ENCODE data around the gene CD300E. TPM values are rescaled to one million over a fixed set of nuclear protein-coding genes. Genes with fewer than 3 reads are reported as not detected.

CD300E gene
- total and polyA plus RNA-seq, 8 donors: 0.14 to 1.3 (median 0.27) TPM; not detected in 1

DNA sequence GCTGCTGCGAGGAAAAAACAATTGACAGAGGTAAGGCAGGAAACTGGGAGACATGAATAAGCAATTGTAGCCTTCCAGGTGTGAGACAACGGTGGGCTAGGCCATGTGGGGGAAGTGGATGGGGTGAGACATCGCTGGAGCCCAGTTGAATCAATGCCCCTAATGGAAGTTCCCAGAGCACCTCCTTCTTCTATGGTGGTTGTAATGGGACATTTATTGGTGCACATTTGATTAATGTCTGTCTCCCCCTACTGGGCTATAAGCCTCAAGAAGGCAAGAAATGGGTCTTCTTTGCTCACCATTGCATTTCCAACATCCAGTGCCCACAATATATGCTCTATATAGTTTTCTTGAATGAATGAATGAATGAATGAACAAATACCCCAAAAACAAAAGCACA, 22.7 kb upstream of the CD300E start:
- Histone ChIP-seq H3K4me1 (no peaks in the 10 kb centered on the region), H3K9me3 (no peaks in the 10 kb centered on the region), H3K4me3 (no peak overlapping the region), H3K36me3 (no peaks in the 10 kb centered on the region), H3K27me3 (no peaks in the 10 kb centered on the region), H3K27ac (no peak overlapping the region)
- DNase-seq (no peak), FAIRE-seq (no peak), ATAC-seq (peak in 1 of 4 donors; percentile 41)
- intact Hi-C loops (cut with DNase I): no loop called here
- TF ChIP-seq, protein P1, sequence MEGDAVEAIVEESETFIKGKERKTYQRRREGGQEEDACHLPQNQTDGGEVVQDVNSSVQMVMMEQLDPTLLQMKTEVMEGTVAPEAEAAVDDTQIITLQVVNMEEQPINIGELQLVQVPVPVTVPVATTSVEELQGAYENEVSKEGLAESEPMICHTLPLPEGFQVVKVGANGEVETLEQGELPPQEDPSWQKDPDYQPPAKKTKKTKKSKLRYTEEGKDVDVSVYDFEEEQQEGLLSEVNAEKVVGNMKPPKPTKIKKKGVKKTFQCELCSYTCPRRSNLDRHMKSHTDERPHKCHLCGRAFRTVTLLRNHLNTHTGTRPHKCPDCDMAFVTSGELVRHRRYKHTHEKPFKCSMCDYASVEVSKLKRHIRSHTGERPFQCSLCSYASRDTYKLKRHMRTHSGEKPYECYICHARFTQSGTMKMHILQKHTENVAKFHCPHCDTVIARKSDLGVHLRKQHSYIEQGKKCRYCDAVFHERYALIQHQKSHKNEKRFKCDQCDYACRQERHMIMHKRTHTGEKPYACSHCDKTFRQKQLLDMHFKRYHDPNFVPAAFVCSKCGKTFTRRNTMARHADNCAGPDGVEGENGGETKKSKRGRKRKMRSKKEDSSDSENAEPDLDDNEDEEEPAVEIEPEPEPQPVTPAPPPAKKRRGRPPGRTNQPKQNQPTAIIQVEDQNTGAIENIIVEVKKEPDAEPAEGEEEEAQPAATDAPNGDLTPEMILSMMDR (IDR thresholded peaks at IDR 0.05): no peak
- 57 to 68% methylated on average over 3 of the region's 3 CpGs for WGBS, 2 donors

DNA sequence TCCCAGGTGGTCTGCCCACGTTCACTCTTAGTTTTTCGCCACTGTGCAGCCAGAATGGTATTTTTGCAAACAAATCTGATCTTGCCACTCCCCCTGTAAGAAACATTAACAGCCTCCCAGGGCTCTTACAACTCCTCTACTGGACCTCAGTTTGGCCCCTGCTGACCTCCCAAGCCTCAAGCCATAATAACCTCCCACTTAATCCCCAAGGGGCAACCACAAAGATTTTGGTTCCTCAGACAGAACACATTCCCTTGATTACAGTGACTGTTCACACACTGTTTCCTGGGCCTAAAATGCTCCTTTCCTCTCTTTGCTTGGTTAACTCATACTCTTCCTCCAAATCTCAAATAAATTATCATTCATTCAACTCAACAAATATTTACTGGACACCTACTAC, 21.5 kb upstream of the CD300E start:
- H3K27me3 ChIP-seq: no peaks in the 10 kb centered on the region
- no peak overlapping the region for H3K4me3 ChIP-seq
- TF ChIP-seq, protein P1 (IDR thresholded peaks at IDR 0.05): no peak
- 51 to 63% methylated on average over 2 of the region's 2 CpGs for WGBS, 2 donors
- ATAC-seq: no peak
- intact Hi-C loops (cut with DNase I): no loop called here
- FAIRE-seq: no peak
- no peaks in the 10 kb centered on the region for H3K9me3 ChIP-seq
- no peaks in the 10 kb centered on the region for H3K4me1 ChIP-seq
- no peak for DNase-seq
- no peaks in the 10 kb centered on the region for H3K36me3 ChIP-seq
- H3K27ac ChIP-seq: no peak overlapping the region

DNA sequence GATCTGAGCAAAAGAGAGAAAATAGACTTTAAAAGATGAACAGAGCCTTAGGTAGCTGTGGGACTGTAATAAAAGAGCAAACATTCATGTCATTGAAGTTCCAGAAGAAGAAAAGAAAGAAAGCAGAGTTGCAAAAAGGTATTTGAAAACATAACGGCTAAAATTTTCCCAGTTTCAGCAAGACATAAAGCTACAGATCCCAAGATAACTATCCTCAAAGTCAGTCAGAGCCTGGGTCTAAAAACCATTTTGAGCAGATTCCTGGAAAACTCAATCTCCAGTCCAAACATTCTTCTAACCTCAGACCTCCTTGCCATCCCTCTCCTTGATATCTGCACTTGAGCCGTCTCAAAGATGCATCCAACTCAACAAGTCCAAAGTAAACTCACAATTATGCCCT, 20.9 kb upstream of the CD300E start:
- H3K9me3 ChIP-seq: no peaks in the 10 kb centered on the region
- no peaks in the 10 kb centered on the region for H3K4me1 ChIP-seq
- intact Hi-C loops (cut with DNase I): no loop called here
- no peak overlapping the region for H3K4me3 ChIP-seq
- no peak for DNase-seq
- TF ChIP-seq, protein P1 (IDR thresholded peaks at IDR 0.05): no peak
- FAIRE-seq: no peak
- H3K27me3 ChIP-seq: no peaks in the 10 kb centered on the region
- no peaks in the 10 kb centered on the region for H3K36me3 ChIP-seq
- no peak overlapping the region for H3K27ac ChIP-seq
- 66 to 82% methylated on average over 2 of the region's 2 CpGs for WGBS, 2 donors
- ATAC-seq: no peak

DNA sequence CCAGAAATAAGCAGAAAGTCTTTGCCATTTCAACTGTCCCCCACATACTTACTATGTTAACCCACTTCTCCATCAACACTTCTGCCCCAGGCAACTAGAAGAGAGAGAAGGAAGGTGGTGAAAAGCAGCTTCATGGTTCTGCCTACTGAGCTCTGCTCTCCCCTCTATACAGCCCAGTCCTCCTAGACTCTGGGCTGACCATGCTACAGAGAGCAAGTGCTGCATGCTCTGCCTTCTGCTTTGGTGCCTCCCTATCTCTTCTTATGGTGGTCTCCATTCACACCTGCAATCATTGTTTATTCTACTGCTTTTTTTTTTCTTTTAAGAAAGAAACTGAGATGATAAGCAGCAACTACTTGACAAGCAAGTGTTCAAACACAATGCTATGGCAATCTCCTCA, 20.3 kb upstream of the CD300E start:
- Histone ChIP-seq H3K27me3 (no peaks in the 10 kb centered on the region), H3K4me1 (no peaks in the 10 kb centered on the region), H3K27ac (no peak overlapping the region), H3K9me3 (no peaks in the 10 kb centered on the region), H3K4me3 (no peak overlapping the region), H3K36me3 (no peaks in the 10 kb centered on the region)
- DNase-seq (no peak), FAIRE-seq (no peak), ATAC-seq (no peak)
- intact Hi-C loops (cut with DNase I): no loop called here
- TF ChIP-seq, protein P1 (IDR thresholded peaks at IDR 0.05): no peak

DNA sequence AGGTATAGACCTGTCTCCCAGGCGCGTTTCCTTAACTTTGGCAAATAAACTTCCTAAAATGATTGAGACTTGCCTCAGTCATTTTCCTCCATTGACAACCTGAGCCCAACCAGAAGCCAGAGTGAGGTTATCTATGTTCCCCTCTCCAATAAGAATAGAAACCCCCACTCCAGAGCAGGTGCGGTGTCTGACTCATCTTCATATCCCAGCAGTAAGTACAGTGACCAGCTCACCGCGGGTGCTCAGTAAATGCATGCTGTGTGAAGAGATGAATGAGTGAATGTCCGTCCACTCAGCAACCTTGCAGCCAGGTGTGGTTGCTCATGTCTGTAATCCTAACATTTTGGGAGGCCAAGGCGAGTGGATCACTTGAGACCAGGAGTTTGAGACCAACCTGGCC, 19.5 kb upstream of the CD300E start:
- no peaks in the 10 kb centered on the region for H3K36me3 ChIP-seq
- DNase-seq: no peak
- intact Hi-C loops (cut with DNase I): no loop called here
- H3K27ac ChIP-seq: no peak overlapping the region
- ATAC-seq: no peak
- FAIRE-seq: no peak
- H3K4me3 ChIP-seq: no peak overlapping the region
- 65 to 74% methylated on average over 7 of the region's 7 CpGs for WGBS, 2 donors
- no peaks in the 10 kb centered on the region for H3K27me3 ChIP-seq
- no peaks in the 10 kb centered on the region for H3K4me1 ChIP-seq
- TF ChIP-seq, protein P1 (IDR thresholded peaks at IDR 0.05): no peak
- no peaks in the 10 kb centered on the region for H3K9me3 ChIP-seq

Data from pancreas (tissue), 10 donors.